Breast epithelium (tissue), 3 donors: ENCODE data around the gene IMMP2L.

Experiments
- CTCF ChIP-seq, 3 donors: fragments of 450-650 bp; IDR thresholded peaks; one replicate each; pipeline ENCODE4 v1.5.1; 2016 to 2017; ENCODE audit warnings: antibody characterized with exemption in 3 of 3, mild to moderate bottlenecking in 3 of 3, moderate library complexity in 3 of 3
- POLR2A ChIP-seq: fragments of 450-650 bp; IDR thresholded peaks from one replicate; pipeline ENCODE4 v1.6.1; 2016; ENCODE audit warnings: antibody characterized with exemption, mild to moderate bottlenecking, moderate library complexity
- POLR2AphosphoS5 ChIP-seq, 3 donors: sonication (generic); formaldehyde crosslinking; IDR thresholded peaks; one replicate each; pipeline ENCODE4 v1.6.1; 2017; ENCODE audit warnings: antibody characterized with exemption in 3 of 3

GRCh38 chr7:111383133-111383532, 179.2 kb downstream of the IMMP2L start:
- TF ChIP-seq CTCF (IDR thresholded peaks at IDR 0.05) = no peak
- no peak for TF ChIP-seq POLR2AphosphoS5 (IDR thresholded peaks at IDR 0.05)
- no peak for TF ChIP-seq POLR2A
